ENCODE data around the gene VPS37D. TPM values are rescaled to one million over a fixed set of nuclear protein-coding genes. Genes with fewer than 3 reads are reported as not detected.

VPS37D gene
- total RNA-seq, 2 donors from 2014 or later = 1.6 to 2.2 TPM

- no peak for DNase-seq (ENCODE audit: low spot score)
- peaks cover 0 to 10% of the 10 kb centered on the region in 2 donors for H3K27me3 ChIP-seq
- no peaks in the 10 kb centered on the region for H3K36me3 ChIP-seq
- no peak overlapping the region for H3K4me3 ChIP-seq
- H3K9me3 ChIP-seq = peaks cover 0 to 12% of the 10 kb centered on the region in 2 donors
- no peak overlapping the region for H3K27ac ChIP-seq
- TF ChIP-seq CTCF (IDR thresholded peaks at IDR 0.05) = no peak
- H3K4me1 ChIP-seq = peaks cover 0 to 1% of the 10 kb centered on the region in 2 donors
Measured at GRCh38 chr7:73642834-73643233, 24.8 kb upstream of the VPS37D start.

- no peak for DNase-seq (ENCODE audit: low spot score)
- Histone ChIP-seq H3K9me3 (peaks cover 0 to 12% of the 10 kb centered on the region in 2 donors), H3K36me3 (no peaks in the 10 kb centered on the region), H3K4me3 (no peak overlapping the region), H3K27ac (no peak overlapping the region), H3K27me3 (peaks cover 0 to 10% of the 10 kb centered on the region in 2 donors), H3K4me1 (peaks cover 0 to 6% of the 10 kb centered on the region in 2 donors)
- no peak for TF ChIP-seq CTCF (IDR thresholded peaks at IDR 0.05)
Measured at GRCh38 chr7:73644688-73645286, 22.8 kb upstream of the VPS37D start.

- no peak for DNase-seq (ENCODE audit: low spot score)
- H3K36me3 ChIP-seq = no peaks in the 10 kb centered on the region
- TF ChIP-seq CTCF (IDR thresholded peaks at IDR 0.05) = no peak
- H3K27ac ChIP-seq = no peak overlapping the region
- H3K4me3 ChIP-seq = no peak overlapping the region
- peaks cover 0 to 12% of the 10 kb centered on the region in 2 donors for H3K9me3 ChIP-seq
- peaks cover 0 to 6% of the 10 kb centered on the region in 2 donors for H3K4me1 ChIP-seq
- peaks cover 0 to 10% of the 10 kb centered on the region in 2 donors for H3K27me3 ChIP-seq
Measured at GRCh38 chr7:73645643-73646174, 21.9 kb upstream of the VPS37D start.

- TF ChIP-seq CTCF (IDR thresholded peaks at IDR 0.05) = no peak
- peaks cover 0 to 10% of the 10 kb centered on the region in 2 donors for H3K27me3 ChIP-seq
- H3K36me3 ChIP-seq = no peaks in the 10 kb centered on the region
- no peak for DNase-seq (ENCODE audit: low spot score)
- peaks cover 0 to under 1% of the 10 kb centered on the region in 2 donors for H3K9me3 ChIP-seq
- H3K4me3 ChIP-seq = no peak overlapping the region
- no peak overlapping the region for H3K27ac ChIP-seq
- H3K4me1 ChIP-seq = peaks cover 0 to 6% of the 10 kb centered on the region in 2 donors
Measured at GRCh38 chr7:73646785-73647724, 20.6 kb upstream of the VPS37D start.

- DNase-seq (ENCODE audit: low spot score) = no peak
- no peaks in the 10 kb centered on the region for H3K36me3 ChIP-seq
- peaks cover 0 to 10% of the 10 kb centered on the region in 2 donors for H3K27me3 ChIP-seq
- no peak overlapping the region for H3K27ac ChIP-seq
- peaks cover 0 to 6% of the 10 kb centered on the region in 2 donors for H3K4me1 ChIP-seq
- no peaks in the 10 kb centered on the region for H3K9me3 ChIP-seq
- TF ChIP-seq CTCF (IDR thresholded peaks at IDR 0.05) = no peak
- peak overlapping the region; percentile 28 to 46 for H3K4me3 ChIP-seq
Measured at GRCh38 chr7:73647725-73648592, 19.7 kb upstream of the VPS37D start.
